H1 (cell line): ENCODE measurements around the gene ZNF593.

Experiments
- GABPA ChIP-seq: IDR thresholded peaks from 2 replicates; pipeline ENCODE4 v1.6.1; 2011; ENCODE audit warnings: mild to moderate bottlenecking, low read length, moderate library complexity, borderline replicate concordance; ENCODE audit not compliant: insufficient read depth
- POLR2AphosphoS5 ChIP-seq: IDR thresholded peaks from 2 replicates; pipeline ENCODE4 v1.6.1; 2011; ENCODE audit warnings: low read depth, low read length

- TF ChIP-seq GABPA, result no peak
- TF ChIP-seq POLR2AphosphoS5, result no peak
Measured at GRCh38 chr1:26218906-26219494, 49.3 kb downstream of the ZNF593 start.
